Putamen (tissue), 1 donor: ENCODE results near the gene IL6ST.

ENCODE experiments used
- DNase-seq: peaks from one replicate; pipeline ENCODE4 v3.0.0-alpha.2; 2016; ENCODE audit warnings: low spot score

The IL6ST gene

GRCh38 chr5:55896663-55897062, 98.1 kb downstream of the IL6ST start:
- no peak for DNase-seq

DNA sequence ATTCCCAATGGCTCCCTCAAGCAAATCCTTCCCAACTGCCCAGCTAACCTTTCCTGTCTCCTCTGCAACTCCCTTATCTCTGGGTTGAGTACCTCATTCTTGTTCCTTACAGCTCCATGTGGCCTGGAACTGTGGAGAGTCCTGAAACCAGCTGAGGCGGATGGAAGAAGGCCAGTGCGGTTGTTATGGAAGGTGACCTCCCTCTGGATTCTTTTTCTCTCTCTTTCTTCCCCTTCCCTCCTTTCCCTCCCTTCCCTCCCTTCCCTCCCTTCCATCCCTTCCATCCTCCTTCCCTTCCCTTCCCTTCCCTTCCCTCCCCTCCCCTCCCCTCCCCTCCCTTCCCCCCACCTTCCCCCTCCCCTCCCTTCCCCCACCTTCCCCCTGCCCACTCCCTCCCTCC, 98.5 kb downstream of the IL6ST start:
- DNase-seq: no peak

DNA sequence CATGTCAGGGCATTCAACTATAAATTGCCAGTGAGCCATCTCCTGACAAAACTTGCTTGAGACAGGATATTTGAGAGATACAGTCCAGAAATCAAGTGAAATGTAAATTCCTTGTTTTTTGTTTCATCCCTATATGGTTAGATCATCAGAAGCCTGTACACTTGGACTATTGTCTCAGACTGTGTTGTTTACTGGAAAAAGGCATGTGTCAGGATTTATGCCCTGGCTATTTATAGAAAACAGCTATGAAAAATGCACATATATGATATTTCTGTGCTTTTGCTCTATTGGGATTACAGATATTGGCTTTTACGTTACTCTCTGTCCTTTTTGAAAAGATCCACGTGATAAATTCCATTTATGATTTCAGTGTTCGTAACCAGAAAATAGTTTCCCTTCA, 99.4 kb downstream of the IL6ST start:
- DNase-seq: no peak

GRCh38 chr5:55894135-55894534, 100.6 kb downstream of the IL6ST start:
- DNase-seq: no peak

DNA sequence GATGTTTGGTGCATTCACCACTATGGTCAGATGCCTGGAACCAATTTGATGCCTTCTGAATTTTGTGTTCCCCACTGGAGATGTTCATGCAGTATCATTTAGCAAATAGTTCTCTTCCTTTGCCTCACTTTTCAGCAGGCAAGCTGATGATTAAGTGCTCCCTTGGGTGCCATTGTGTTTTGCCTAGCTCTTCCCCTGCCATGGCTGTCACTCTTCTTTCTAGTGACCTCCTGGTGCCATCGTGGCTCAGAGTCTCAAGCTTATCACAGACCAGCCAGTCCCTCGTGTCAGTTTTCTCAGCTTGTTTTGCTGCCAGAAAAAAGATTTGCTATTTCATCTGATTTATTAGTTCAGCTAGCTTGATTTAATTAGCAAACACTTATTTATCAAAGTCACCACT, 102.3 kb downstream of the IL6ST start:
- no peak for DNase-seq

- no peak for DNase-seq
Measured at GRCh38 chr5:55888205-55888604, 106.6 kb downstream of the IL6ST start.

- DNase-seq: no peak
Measured at GRCh38 chr5:55885359-55885758, 109.4 kb downstream of the IL6ST start.
